Forelimb muscle (tissue), 1 donor: ENCODE results near the gene PAPOLA. TPM values are rescaled to one million over a fixed set of nuclear protein-coding genes. Genes with fewer than 3 reads are reported as not detected.

Source experiments
- DNase-seq: peaks from one replicate; pipeline ENCODE4 v3.0.0-alpha.2; 2013; ENCODE audit warnings: low read depth
- polyA plus RNA-seq: library from polyadenylated mRNA; unstranded; fragments of 120-200 nt; gene quantifications from one replicate; pipeline ENCODE4 v1.2.1, GENCODE V29; 2013; ENCODE audit not compliant: insufficient read length

PAPOLA gene
- polyA plus RNA-seq, 1 donor, result 108 TPM

GRCh38 chr14:96585672-96586013 is 83.5 kb downstream of the PAPOLA start:
- no peak for DNase-seq

- no peak for DNase-seq
Observed at GRCh38 chr14:96586056-96586455, 83.9 kb downstream of the PAPOLA start.

GRCh38 chr14:96586921-96587822 is 85.0 kb downstream of the PAPOLA start:
- DNase-seq, result no peak

GRCh38 chr14:96587823-96588385 is 85.7 kb downstream of the PAPOLA start:
- DNase-seq, result no peak

- no peak for DNase-seq
Observed at GRCh38 chr14:96588410-96589257, 86.5 kb downstream of the PAPOLA start.

- DNase-seq, result no peak
Observed at GRCh38 chr14:96589577-96589976, 87.4 kb downstream of the PAPOLA start.

GRCh38 chr14:96590190-96590864 is 88.1 kb downstream of the PAPOLA start:
- DNase-seq, result no peak

GRCh38 chr14:96592591-96593386 is 90.6 kb downstream of the PAPOLA start:
- no peak for DNase-seq

- no peak for DNase-seq
Observed at GRCh38 chr14:96594961-96595360, 92.8 kb downstream of the PAPOLA start.

GRCh38 chr14:96597680-96598079 is 95.5 kb downstream of the PAPOLA start:
- no peak for DNase-seq

GRCh38 chr14:96598332-96598928 is 96.2 kb downstream of the PAPOLA start:
- DNase-seq, result no peak

GRCh38 chr14:96599076-96599475 is 96.9 kb downstream of the PAPOLA start:
- DNase-seq, result no peak

- DNase-seq, result no peak
Observed at GRCh38 chr14:96602186-96602585, 100.0 kb downstream of the PAPOLA start.

- DNase-seq, result no peak
Observed at GRCh38 chr14:96603350-96604255, 101.4 kb downstream of the PAPOLA start.

GRCh38 chr14:96614481-96614881 is 112.3 kb downstream of the PAPOLA start:
- no peak for DNase-seq

GRCh38 chr14:96616161-96616721 is 114.1 kb downstream of the PAPOLA start:
- no peak for DNase-seq
